ENCODE results near the gene SPINT4.

GRCh38 chr20:45745015-45745414 is 22.9 kb downstream of the SPINT4 start:
- TF ChIP-seq CTCF (IDR thresholded peaks at IDR 0.05 in 8 of 11, conservative IDR thresholded peaks at IDR 0.05 in 3 of 11), result no peak
- no peak for TF ChIP-seq POLR2A (IDR thresholded peaks at IDR 0.05)
